HG03045 (cell line): ENCODE results near the gene NLN.
"Not testable (repeated sequence)": the region's sequence is repeated elsewhere in the genome, so short reads cannot be mapped to it uniquely, and the experiment has no call there.

ENCODE experiments used
- ATAC-seq: cut with Tn5 transposase; IDR thresholded peaks from one replicate; pipeline ENCODE4 v1.9.1; 2021; ENCODE audit warnings: mild to moderate bottlenecking, moderate library complexity; ENCODE audit not compliant: unreplicated experiment

NLN gene

DNA sequence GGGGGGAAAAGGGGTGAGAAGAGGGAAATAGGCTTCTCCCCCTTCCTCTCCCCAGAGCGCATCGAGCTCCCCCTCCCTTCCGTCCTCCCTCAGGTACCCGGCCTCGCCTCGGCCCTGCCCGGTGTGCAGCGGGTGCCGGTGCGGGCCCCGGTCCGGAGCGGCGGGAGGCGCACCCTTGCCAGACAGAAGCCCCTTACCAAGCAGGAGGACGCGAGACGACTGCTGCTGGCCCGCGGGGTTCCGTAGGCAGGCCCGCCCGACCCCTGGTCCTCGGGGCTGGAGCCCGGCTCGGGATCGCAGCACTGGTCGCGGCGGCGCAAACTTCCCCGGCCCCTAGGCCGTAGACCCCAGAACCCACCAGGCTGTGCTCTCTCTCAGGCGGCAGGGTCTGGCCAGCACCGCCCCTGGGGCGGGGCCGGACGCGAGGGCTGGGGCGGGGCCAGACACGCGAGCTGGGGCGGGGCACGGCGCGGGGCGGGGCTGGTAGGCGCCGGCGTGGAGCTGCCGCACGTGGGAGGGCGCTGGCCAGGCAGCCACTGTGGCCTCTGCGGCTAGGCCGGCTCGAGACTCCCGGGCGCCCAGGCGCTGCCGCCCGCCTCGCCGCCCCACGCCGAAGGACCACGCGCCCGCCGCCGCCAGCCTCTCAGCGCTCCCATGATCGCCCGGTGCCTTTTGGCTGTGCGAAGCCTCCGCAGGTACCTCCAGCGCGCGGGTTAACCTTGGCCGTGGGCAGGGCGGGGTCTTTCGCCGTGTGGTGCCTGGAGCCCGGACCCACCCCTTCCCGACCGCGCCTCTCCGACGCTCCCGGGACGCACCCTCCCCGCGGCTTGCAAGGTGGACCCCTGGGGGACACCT lies at the start of gene NLN, which contains the start of gene SGTB:
NLN (plus strand) TSS at position 486 of the 855 bp plus-strand sequence; CDS start at position 655, 169 bp downstream.
SGTB (minus strand) TSS at position 390 of the 855 bp plus-strand sequence. CDS start 1,302 bp downstream, outside the sequence.
- ATAC-seq, result peak; percentile 96

DNA sequence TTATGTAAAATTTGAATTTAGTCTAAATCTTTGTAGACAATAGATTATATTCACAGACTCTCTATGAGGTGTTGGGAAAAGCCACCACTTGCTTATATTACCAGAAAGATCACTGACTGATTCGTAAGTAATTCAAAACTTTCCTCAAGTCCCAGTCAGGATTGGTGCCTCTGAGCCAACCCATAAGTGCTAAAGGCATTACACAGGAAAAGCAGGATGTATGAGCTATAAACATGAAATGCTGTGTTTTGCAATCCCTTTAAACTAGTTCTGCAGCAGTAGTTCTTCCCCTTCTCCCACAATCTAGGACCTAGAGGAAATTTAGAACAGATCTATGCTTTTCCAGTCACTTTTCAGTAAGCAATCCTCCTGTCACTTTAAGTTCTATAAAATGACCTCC lies 49.2 kb upstream of the NLN start:
- no peak for ATAC-seq

DNA sequence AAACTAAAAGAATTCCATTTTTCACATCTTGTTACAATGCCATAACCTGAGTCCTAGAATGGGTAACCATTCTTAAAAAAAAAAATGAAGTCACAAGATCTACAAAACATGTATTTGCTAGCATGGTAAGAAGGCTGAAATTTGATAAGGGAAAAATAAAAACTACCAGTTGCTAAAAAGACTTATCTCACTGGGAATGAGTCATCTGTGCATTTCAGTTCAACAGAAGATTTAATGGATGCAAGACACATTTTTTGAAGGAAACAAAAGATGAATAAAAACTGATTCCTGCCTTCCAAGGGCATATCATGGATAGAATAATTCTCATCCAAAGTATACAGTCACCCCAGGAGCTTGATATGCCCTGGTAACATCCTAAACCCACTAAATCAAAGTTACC lies 47.3 kb upstream of the NLN start:
- no peak for ATAC-seq

DNA sequence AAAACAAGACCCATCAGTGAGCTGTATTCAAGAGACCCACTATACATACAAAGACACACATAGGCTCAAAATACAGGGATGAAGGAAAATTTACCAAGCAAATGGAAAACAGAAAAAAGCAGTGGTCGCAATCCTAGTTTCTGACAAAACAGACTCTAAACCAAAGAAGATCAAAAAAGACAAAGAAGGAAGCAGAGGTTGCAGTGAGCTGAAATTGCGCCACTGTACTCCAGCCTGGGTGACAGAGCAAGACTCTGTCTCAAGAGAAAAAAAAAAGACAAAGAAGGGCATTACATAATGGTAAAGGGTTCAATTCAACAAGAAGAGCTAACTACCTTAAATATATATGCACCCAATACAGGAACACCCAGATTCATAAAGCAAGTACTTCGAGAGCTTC lies 45.9 kb upstream of the NLN start:
- ATAC-seq, result not testable (repeated sequence)

DNA sequence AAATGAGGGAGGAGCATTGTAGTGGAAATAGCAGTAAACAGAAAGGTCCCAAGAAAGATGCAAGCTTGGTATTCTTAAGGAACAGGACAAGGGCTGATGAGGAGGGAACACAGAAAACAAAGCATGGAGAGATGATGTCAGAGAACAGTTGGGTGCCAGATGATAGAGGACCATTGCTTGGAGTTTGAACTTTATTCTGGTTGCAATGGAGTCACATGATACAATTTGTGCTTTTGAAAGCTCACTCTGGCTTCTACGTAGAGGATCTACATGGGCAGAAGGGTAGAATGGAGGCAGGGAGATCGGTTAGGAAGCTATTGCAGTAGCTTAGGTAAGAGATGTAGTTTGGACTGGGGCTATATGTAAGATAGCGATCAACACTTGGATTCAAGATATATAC lies 39.9 kb upstream of the NLN start:
- ATAC-seq, result no peak

DNA sequence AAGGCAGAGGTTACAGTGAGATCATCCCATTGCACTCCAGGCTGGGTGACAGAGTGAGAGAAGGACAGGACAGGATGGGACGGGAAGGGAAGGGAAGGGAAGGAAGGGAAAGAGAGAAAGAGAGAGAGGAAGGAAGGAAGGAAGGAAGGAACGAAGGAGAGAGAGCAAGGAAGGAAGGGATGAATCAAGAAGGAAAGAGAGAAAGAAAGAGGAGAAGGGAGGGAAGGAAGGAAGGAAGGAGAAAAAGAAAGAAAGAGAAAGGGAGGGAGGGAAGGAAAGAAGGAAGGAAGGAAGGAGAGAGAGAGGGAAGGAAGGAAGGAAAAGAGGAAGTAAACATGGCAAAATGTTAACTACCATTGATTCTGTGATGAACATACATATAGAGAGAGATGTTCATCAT lies 28.9 kb upstream of the NLN start:
- no peak for ATAC-seq

DNA sequence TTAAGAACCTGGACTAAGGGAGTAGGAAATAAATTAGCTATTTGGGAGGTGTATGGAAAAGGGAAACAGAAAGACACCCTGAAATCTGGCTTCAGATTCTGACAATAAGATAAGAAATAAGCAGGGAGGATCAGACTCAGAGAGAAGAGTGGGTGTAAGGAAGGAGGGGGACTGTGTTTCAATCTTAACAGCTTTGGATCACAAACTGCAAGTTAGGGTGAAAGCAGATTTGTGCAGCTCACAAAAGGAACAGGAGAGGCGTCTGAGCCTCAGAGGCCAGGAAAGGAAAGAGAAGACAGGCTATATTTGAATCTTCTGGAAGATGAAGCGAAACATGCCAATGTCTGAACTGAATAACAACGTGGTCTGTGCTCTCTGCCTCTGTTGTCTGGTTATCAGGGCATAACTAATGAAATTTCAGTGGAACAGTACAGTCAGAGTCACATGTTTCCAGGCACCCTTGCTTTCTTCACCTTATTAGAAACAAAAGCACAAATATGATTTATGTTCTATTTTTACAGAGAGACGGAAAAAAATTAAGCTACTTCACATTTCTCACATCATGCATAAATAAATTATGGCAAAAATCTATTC lies 26.7 kb upstream of the NLN start:
- no peak for ATAC-seq

DNA sequence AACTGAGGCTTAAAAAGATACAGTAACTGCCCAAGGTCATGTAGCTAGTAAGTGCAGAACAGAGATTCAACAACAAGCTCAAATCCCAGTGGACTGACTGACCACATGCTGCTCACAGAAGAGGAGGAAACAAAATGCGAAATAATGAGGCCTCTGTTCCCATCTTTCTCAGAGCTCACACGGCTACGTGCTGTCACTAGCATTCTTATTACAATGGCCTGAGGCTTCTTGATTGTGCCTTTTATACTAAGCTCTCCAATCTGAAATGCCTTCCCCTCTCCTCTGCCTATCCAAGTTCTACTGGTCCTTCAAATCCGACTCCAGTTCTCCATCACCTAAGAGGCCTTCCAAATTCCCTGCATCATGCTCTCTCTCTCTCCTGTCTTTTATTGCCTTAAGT lies 26.1 kb upstream of the NLN start:
- ATAC-seq, result no peak

DNA sequence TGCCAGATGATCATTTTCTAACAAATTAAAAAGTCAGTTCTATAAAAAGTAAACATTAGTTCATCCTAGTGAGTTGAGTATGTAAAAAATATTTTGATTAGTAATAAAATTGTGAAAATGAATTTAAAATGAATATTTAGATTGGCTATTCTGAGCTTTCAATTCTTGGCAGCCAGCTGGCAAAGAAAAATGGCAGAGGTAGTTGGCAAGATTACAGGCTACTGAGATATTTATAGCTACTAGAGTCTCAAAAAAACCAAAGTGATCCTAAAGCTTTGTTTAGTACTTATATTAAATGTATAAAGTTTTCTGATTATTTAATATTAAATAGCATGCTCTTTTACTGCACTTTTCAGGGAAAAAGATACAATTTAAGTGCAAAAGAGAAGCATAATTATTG lies 25.1 kb upstream of the NLN start:
- ATAC-seq, result no peak

DNA sequence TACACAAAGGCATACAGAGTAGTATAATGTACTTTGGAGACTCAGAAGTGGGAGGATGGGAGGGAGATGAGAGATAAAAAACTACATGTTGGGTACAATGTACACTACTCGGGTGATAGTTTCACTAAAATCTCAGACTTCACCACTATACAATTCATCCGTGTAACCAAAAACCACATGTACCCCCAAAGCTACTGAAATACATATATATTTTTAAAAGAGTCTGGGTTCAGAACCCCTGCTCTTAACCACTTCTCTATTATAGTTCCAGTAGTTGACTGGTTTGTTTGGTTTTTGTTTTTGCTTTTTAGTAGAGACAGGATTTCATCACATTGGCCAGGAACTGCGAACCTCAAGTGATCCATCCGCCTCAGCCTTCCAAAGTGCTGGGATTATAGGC lies 22.7 kb upstream of the NLN start:
- no peak for ATAC-seq

DNA sequence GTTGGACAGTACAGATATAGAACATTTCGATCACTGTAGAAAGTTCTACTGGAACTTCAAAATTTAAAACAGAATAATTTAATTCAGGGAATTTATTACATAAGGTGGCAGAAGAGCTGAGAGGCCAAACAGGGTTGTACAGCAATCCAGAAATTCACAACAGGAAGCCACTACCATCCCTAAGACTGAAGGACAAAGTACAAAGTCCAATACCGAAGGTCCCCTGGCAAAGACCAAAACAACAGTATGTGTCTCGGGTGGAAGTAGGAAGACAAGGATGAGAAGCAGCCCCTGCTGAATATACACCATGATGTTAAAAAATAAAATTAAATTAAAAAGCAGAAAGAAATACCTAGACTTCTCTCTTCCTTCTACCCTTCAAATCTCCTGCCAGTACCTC lies 20.0 kb upstream of the NLN start:
- no peak for ATAC-seq

DNA sequence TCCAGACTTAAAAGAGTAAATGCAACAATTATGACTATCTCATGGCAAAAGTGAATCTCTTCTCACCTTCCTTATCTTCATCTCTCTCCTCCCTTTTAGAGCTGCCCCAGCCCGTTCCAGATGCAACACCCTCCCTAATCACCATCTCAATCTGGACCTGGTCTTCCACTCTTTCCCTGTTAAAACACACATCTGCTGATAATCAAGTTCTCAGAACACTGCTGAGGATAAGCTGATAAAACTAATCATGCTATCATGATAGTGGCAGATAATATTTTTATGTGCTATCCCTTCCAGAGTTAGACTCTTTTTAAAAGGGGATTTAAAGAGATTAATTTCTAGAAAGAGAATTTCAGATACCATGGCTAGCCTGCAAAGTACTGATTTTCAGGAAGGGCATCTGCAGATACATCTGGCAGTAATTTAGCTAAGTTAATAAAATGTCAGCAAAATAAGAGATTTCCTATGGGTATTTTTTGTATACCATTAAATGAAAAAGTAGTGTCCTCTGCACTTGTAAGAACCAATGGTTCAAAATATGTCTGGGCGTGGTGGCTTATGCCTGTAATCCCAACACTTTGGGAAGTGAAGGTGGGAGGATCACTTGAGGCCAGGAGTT lies 17.3 kb upstream of the NLN start:
- ATAC-seq, result no peak

DNA sequence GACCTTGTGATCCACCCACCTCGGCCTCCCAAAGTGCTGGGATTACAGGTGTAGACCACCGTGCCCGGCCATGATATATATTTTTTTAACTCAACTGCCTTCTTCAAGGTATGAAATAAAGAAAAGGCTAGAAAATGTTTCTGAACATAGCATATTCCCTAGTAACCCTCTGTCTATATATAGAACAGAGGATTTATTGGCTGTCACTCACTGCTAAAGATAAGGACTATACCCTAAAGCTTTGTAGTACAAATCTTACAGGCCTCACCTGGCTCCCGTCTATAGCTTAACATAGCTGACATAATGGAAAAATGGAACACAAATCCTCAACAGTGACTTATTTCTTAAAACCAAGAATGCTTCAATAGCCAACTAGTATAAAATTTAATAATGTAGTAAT lies 14.3 kb upstream of the NLN start:
- ATAC-seq, result no peak

DNA sequence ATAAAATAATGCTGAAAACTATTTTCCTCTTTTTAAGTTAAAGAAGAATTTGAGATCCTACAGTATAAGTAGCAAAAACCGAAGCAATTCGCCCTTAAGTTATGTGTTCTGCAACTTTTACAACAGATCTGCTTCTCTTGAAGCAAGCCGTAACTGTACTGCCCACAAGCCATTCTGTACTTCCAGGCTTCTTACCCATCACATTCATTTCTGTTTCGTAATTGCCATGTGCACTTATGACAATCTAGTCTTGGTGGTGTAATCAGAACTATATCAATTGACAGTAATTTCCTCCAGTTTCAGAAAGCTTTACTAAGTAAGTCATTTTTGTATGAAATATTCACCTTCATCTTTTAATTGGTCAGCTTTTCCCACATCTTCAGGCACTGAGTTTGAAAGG lies 13.9 kb upstream of the NLN start:
- ATAC-seq, result no peak

DNA sequence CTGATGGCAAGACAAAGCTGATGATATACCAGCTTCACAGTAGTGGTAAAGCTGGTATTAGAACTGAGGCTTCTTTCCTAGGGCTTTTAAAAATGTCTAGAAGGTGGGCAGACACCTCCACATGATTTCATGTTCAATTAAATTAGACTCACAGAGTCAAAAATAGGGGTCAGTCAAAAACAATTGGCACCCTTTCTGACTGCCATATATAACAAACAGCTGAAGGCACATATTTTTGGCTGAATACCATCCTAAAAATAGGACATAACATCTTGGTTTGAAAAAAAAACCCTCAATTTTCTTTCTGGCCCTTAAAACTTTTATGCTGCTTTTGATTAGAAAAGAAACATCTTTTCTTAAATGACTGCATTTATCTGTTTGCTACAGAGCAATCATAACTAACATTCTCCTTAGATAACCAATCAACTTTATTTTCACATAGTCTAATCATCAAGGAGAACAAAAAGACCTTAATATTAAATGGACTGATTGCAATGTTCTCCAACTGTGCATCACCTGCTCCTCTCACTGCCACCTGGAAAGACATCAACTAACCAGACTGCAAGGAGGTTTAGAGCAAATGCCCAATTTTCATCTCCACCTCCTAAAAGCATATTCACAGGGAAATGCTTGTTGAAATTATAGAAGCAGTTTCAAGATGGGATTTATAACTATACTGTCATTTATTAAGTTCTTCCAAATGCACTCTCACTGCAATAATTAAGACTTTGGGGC lies 3.3 kb upstream of the NLN start:
- no peak for ATAC-seq

DNA sequence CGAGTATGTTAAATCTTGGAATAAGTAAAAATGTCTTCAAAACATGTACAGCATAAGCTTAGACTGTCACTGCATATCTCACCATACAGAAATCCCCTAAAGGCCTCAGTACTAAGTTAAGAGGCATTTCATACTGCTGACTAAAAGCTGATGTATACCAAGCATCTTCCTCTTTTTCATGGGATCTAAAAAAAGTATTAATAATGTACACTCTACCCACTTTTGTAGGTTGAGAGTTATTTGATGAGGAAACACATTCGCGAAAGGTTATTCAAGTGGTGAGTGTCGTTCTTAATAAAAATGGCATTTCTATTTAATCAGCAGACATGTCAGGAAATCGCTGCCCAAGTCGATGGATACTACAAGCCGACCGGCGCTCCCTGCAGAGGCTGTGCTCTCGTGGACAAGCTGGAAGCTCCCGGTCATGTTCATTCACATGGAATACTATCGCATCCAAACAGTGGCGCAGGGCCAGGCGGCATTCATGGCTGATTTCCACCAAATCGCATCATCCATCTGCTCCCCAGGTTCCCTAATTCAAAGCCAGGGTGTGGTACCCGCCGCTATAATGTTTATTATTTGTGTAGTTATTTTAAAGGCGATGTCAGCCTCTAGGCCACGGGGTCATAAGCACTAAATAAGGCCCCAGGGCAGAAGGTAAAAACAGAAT lies 820 bp upstream of the NLN start:
- ATAC-seq, result peak; percentile 16

DNA sequence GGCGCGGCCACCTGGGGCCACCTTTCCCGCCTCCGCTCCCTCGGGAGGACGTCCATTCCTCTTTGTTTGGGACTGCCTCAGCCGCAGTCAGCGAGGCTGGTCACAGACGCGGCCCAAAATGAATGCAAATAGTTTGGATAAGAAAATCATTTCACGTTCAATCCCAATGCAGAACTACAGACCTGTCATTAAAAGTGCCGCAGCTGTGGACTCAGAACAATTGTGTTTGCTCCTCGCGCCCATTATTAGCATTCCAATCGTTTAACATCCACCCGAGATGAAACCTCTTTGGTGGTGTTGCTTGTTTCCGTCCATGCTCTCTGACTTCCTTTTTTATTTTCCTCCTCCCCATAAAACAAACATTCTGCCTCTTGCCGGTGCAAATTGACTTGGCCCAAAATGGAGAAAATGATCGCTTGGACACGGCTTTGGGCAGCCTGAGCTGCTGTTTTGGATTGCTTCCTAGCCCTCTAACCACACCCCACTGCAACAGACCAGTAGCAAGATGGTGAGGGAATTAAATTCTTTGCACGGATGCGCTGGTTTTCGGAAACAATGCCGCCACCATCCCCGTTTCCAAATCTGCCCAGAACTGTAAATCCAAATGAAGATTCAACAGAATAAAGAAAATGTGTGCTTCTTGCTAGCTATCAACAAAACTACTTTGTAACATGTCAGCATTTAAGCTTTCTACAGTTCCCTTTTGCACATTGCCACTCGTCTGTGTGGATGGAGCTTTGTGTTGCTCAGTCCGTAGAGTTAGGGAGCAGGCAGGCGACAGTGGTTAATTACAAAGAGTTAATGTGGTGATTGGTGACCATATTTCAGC lies 784 bp downstream of the NLN start:
- no peak for ATAC-seq

DNA sequence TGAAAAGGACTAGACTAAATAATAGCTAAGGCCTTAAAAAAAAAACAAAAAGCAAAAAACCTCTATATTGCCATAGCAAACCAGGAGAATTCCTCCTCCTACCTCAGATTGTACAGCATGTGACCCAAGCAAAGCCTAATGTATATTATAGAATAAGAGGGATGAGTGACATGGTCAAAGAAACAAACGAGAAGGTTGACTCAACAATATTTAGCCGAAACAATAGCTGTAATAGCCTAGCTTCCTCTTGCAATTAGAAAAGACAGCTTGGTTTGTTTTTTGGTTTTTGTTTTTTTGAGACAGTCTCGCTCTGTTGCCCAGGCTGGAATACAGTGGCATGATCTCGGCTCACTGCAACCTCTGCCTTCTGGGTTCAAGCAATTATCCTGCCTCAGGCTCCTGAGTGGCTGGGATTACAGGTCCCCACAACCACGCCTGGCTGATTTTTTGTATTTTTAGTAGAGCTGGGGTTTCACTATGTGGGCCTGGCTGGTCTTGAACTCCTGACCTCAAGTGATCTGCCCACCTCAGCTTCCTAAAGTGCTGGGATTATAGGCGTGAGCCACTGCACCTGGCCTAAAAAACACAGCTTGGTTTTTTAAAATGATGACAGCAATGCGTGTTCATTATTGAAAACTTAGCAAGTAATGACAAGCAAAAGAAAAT lies 5.6 kb downstream of the NLN start:
- ATAC-seq, result no peak

DNA sequence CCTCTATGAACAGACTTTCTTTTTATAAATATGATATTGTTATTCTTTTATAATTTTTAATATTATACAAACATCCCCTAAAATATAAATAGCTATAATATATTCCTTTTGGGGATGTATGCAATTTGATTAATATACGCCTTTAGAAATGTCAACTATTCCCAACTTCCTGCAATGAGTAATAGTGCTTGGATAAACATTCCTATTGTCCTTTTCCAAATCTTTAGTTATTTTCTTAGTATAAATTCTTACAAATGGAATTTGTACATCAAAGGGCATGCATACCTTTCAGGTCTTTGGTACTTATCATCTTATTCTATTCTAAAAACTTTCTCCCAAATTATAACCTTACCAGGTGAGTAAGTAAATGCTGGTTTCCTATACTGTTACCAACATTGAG lies 6.2 kb downstream of the NLN start:
- no peak for ATAC-seq
